GM19468 (cell line): ENCODE measurements around the gene CCDC61.

ENCODE experiments used
- ATAC-seq: cut with Tn5 transposase; IDR thresholded peaks from one replicate; pipeline ENCODE4 v1.9.1; 2021; ENCODE audit warnings: mild to moderate bottlenecking, moderate library complexity, moderate number of reproducible peaks; ENCODE audit not compliant: unreplicated experiment; ENCODE audit errors: extremely low read depth

The CCDC61 gene

GRCh38 chr19:45994998-45995714, at the start of gene CCDC61:
TSS of gene CCDC61 (plus strand) at chr19:45995467. CDS start at chr19:46003019, 7,552 bp downstream.
- ATAC-seq = peak; percentile 88

- ATAC-seq = no peak
These were observed 47.3 kb upstream of the CCDC61 start for GRCh38 chr19:45947926-45948325.

- ATAC-seq = no peak
These were observed 43.0 kb upstream of the CCDC61 start for GRCh38 chr19:45952341-45952685.

- no peak for ATAC-seq
These were observed 42.4 kb upstream of the CCDC61 start for GRCh38 chr19:45952686-45953505.

GRCh38 chr19:45953676-45954075, 41.6 kb upstream of the CCDC61 start:
- ATAC-seq = no peak

GRCh38 chr19:45954156-45954555, 41.1 kb upstream of the CCDC61 start:
- ATAC-seq = no peak

GRCh38 chr19:45955905-45956608, 39.2 kb upstream of the CCDC61 start:
- no peak for ATAC-seq

- ATAC-seq = no peak
These were observed 36.9 kb upstream of the CCDC61 start for GRCh38 chr19:45958320-45958719.

- no peak for ATAC-seq
These were observed 36.3 kb upstream of the CCDC61 start for GRCh38 chr19:45958769-45959516.

GRCh38 chr19:45959517-45960025, 35.7 kb upstream of the CCDC61 start:
- ATAC-seq = no peak

- no peak for ATAC-seq
These were observed 34.6 kb upstream of the CCDC61 start for GRCh38 chr19:45960595-45961235.

GRCh38 chr19:45962021-45962420, 33.2 kb upstream of the CCDC61 start:
- ATAC-seq = no peak

GRCh38 chr19:45967246-45967645, 28.0 kb upstream of the CCDC61 start:
- ATAC-seq = no peak

- no peak for ATAC-seq
These were observed 26.6 kb upstream of the CCDC61 start for GRCh38 chr19:45968626-45969025.

- ATAC-seq = no peak
These were observed 25.6 kb upstream of the CCDC61 start for GRCh38 chr19:45969676-45970075.

- no peak for ATAC-seq
These were observed 23.9 kb upstream of the CCDC61 start for GRCh38 chr19:45971260-45971902.

GRCh38 chr19:45972081-45972946, 23.0 kb upstream of the CCDC61 start:
- no peak for ATAC-seq

- ATAC-seq = no peak
These were observed 22.2 kb upstream of the CCDC61 start for GRCh38 chr19:45972947-45973540.
